ENCODE data around the gene TRIAP1. TPM values are rescaled to one million over a fixed set of nuclear protein-coding genes. Genes with fewer than 3 reads are reported as not detected.

Gene TRIAP1
- total RNA-seq, 1 donor from 2014 or later, result 12.1 TPM

DNA sequence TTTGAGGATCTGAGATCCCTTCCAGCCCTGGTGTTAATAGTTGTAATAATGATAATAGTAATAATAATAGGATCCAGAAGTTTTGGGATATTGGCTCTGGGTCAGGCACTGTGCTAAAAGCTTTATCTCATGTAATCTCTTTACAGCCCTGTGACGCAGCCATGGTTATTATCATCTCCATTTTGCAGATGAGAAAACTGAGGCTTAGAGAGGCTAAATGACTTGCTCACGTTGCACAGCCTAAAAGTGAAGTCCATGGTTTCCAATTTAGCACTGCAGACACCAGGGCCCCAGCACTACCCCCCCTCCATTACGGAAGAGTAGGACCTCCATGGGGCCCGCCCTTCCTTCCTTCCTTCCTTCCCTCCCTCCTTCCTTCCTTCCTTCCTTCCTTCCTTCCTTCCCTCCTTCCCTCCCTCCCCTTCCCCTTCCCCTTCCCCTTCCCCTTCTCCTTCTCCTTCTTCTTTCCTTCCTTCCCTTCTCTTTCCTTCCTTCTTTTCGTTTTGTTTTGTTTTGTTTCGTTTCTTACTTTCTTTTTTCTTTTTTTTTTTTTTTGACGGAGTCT is 23.2 kb downstream of the TRIAP1 start:
- no peaks in the 10 kb centered on the region for H3K9me3 ChIP-seq
- no peaks in the 10 kb centered on the region for H3K36me3 ChIP-seq
- no peaks in the 10 kb centered on the region for H3K4me1 ChIP-seq
- no peak overlapping the region for H3K4me3 ChIP-seq
- no peak for DNase-seq (ENCODE audit: low spot score in 2 of 2)
- TF ChIP-seq, protein P1, sequence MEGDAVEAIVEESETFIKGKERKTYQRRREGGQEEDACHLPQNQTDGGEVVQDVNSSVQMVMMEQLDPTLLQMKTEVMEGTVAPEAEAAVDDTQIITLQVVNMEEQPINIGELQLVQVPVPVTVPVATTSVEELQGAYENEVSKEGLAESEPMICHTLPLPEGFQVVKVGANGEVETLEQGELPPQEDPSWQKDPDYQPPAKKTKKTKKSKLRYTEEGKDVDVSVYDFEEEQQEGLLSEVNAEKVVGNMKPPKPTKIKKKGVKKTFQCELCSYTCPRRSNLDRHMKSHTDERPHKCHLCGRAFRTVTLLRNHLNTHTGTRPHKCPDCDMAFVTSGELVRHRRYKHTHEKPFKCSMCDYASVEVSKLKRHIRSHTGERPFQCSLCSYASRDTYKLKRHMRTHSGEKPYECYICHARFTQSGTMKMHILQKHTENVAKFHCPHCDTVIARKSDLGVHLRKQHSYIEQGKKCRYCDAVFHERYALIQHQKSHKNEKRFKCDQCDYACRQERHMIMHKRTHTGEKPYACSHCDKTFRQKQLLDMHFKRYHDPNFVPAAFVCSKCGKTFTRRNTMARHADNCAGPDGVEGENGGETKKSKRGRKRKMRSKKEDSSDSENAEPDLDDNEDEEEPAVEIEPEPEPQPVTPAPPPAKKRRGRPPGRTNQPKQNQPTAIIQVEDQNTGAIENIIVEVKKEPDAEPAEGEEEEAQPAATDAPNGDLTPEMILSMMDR (IDR thresholded peaks at IDR 0.05), result no peak
- H3K27me3 ChIP-seq, result no peaks in the 10 kb centered on the region
- intact Hi-C loops (cut with DNase I), result no loop called here
- H3K27ac ChIP-seq, result no peak overlapping the region

DNA sequence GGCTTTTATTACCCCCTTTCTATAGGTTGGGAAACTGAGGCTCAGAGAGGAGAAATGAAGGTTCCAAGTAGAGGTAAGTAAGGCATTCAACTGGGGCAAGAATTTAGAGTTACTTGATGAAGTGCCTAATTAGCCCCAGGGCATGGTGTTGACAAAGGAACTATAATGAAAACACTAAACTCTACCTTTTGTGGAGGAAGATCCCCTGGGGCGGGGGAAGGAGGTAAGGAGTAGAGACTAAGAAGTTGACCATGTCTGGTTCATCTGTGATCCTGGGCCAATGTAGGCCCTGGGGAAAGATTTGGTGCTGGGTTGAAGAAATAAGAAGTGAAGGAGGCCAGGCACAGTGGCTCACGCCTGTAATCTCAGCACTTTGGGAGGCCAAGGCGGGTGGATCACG is 24.5 kb downstream of the TRIAP1 start:
- Histone ChIP-seq H3K27ac (no peak overlapping the region), H3K4me1 (no peaks in the 10 kb centered on the region), H3K4me3 (no peak overlapping the region), H3K9me3 (no peaks in the 10 kb centered on the region), H3K36me3 (no peaks in the 10 kb centered on the region), H3K27me3 (no peaks in the 10 kb centered on the region)
- DNase-seq (ENCODE audit: low spot score in 2 of 2), result no peak
- intact Hi-C loops (cut with DNase I), result no loop called here
- TF ChIP-seq, protein P1 (IDR thresholded peaks at IDR 0.05), result no peak

DNA sequence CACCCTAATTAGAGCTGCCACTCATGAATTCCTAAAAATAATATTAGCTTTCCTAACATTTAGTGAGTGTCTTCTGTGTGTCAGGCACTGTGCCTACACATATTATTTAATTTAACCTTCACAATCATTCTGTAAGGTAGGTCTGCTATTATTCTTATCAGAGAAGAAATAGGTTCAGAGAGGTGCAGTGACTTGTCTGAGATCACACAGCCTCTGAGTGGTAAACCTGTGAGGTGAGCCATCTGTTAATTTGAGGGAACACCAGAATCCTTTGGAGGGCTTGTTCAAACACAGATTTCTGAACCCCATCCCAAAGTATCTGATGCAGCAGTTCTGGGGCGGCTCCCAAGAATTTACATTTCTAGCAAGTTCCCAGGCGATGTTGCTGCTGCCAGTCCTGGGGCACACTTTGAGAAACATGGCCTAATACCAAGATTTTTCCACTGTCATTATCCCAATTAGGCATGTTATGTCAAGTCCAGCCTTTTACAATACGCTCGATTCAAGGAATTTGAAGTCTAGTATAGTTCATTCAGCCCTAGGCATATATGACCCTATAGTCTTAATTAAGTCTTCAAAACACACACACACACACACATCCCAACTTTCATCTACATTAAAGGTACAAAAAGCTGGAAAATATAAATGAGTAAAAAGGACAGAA is 28.1 kb downstream of the TRIAP1 start:
- Histone ChIP-seq H3K27ac (no peak overlapping the region), H3K9me3 (no peaks in the 10 kb centered on the region), H3K4me1 (no peaks in the 10 kb centered on the region), H3K36me3 (no peaks in the 10 kb centered on the region), H3K4me3 (no peak overlapping the region), H3K27me3 (no peaks in the 10 kb centered on the region)
- DNase-seq (ENCODE audit: low spot score in 2 of 2), result no peak
- intact Hi-C loops (cut with DNase I), result no loop called here
- TF ChIP-seq, protein P1 (IDR thresholded peaks at IDR 0.05), result no peak

DNA sequence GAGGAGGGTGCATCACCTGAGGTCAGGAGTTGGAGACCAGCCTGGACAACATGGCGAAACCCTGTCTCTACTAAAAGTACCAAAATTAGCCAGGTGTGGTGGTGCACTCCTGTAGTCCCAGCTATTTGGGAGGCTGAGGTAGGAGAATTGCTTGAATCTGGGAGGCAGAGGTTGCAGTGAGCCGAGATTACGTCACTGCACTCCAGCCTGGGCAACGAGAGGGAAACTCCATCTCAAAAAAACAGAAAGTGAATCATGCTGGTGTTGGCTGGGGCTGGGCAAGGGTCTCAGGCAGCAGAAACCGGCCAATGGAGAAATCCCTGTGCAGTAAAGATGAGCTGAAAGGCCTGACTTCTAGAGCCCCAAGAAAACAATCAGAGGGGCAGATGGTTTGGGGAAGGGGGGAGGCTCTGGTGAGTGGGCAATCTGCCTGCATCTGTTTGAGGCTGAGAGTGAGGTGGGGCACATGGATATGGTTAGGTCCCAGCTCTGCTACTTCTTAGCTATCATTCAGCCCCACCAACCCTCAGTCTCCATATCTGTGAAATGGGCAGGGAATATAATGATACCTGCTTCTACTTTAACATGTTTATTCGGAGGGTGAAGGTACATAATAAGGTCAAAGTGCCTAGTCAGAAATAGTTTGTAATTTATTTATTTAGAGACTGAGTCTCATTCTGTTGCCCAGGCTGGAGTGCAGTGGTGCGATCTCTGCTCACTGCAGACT is 29.5 kb downstream of the TRIAP1 start:
- DNase-seq (ENCODE audit: low spot score in 2 of 2), result no peak
- no peaks in the 10 kb centered on the region for H3K4me1 ChIP-seq
- intact Hi-C loops (cut with DNase I), result no loop called here
- no peaks in the 10 kb centered on the region for H3K9me3 ChIP-seq
- no peak overlapping the region for H3K4me3 ChIP-seq
- TF ChIP-seq, protein P1 (IDR thresholded peaks at IDR 0.05), result no peak
- no peak overlapping the region for H3K27ac ChIP-seq
- H3K36me3 ChIP-seq, result no peaks in the 10 kb centered on the region
- no peaks in the 10 kb centered on the region for H3K27me3 ChIP-seq

DNA sequence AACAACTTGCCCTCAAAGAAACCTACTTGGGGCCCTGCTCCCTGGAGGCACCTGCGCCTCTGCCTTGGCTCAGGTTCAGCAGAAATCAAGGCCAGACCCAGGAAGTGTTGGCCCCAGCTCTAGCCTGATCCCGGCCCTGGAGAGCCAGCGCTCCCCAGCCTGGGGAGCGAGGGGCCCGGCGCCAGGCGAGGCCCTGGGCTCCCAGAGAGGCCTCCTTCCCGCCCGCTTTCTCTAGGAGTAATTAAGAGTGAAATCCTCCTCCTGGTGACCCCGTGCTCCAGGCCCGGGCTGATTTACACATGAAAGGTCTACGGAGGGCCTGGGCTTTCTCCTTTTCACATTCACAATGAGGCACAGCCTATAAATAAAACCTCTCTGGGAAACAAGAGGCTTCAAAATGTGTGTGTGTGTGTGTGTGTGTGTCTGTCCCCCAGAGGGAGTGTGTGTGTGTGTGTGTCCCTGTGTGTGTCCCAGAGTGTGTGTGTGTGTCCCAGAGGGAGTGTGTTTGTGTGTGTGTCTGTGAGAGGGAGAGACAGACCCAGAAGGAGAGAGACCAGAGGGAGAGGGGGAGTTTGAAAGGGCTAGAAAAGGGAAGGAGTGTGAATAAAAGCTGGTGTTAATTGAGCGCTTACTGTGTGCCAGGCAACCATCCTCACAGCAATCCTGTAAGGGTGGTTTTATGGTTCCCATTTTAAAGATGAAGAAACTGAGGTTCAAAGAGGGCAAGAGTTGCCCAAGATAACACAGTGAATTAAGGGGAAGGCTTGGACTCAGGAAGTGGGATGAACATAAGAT is 32.1 kb downstream of the TRIAP1 start:
- Histone ChIP-seq H3K36me3 (no peaks in the 10 kb centered on the region), H3K4me3 (no peak overlapping the region), H3K27ac (no peak overlapping the region), H3K27me3 (no peaks in the 10 kb centered on the region), H3K4me1 (no peaks in the 10 kb centered on the region), H3K9me3 (no peaks in the 10 kb centered on the region)
- intact Hi-C loops (cut with DNase I), result no loop called here
- TF ChIP-seq, protein P1 (IDR thresholded peaks at IDR 0.05), result no peak
- DNase-seq (ENCODE audit: low spot score in 2 of 2), result no peak
